Measurements from ENCODE around the gene CYP27C1. TPM values are rescaled to one million over a fixed set of nuclear protein-coding genes. Genes with fewer than 3 reads are reported as not detected.

The CYP27C1 gene
- polyA plus RNA-seq, 1 donor (not counting 4 experiments of a cell fraction or from before 2014, with no cell fraction given): 6.1 TPM

DNA sequence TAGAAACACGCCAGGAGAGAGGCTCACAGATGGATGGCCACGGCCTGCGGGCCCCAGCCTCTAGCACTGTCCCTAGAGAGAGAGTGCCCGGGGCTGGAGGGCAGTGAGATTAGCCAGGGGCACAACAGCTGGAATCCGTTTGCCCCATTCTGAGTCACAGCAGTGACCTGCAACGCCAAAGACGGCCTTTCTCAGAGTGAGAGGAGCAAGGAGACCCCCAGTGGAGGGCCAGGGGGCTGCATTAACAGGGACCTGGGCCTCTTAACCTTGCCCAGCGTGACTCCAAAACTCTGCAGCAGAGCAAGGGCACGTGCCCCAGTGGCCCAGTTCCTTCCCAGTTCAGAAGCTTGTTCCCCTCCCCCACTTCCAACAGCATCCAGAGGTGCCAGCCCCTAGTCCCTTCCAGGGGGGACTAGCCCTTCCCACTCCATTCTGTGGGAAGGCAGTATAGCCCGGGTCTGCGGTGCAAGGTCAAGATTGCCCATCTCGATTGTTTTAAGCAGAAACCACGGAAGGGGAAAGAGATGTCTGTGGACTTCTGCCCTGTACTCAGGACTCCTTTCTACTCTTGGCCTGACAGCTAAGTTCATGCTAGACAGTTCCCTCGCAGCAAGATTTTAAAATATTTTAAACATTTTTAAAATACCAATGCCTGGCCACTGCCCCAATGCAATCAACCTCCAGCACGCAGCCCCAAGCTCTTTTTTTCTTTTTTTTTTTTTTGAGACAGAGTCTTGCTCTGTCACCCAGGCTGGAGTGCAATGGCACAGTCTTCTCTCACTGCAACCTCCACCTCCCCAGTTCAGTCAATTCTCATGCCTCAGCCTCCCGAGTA lies 62.2 kb downstream of the CYP27C1 start:
- Histone ChIP-seq H3K4me3 (ENCODE audit: control insufficient read depth in 2 of 3, extremely low read depth in 1 of 3, insufficient read depth in 2 of 3, low read depth in 1 of 3, low read length in 3 of 3) (no peak overlapping the region), H4K20me1 (ENCODE audit: control insufficient read depth, extremely low read depth, insufficient read depth, low read length) (no peaks in the 10 kb centered on the region), H3K27ac (ENCODE audit: control insufficient read depth, insufficient read depth, low read length) (no peak overlapping the region), H3K4me1 (ENCODE audit: control insufficient read depth, extremely low read depth, insufficient read depth, low read length) (peaks cover 14% of the 10 kb centered on the region), H3K9me3 (ENCODE audit: control insufficient read depth, low read depth, low read length) (no peaks in the 10 kb centered on the region), H3K79me2 (ENCODE audit: control insufficient read depth, insufficient read depth, low read length) (no peaks in the 10 kb centered on the region), H3K9me1 (ENCODE audit: control insufficient read depth, extremely low read depth, insufficient read depth, low read length) (no peaks in the 10 kb centered on the region), H3K9ac (ENCODE audit: control insufficient read depth, extremely low read depth, insufficient read depth, low read length) (no peak overlapping the region), H3K27me3 (ENCODE audit: control insufficient read depth, extremely low read depth, insufficient read depth, low read length) (no peaks in the 10 kb centered on the region), H3K36me3 (ENCODE audit: control insufficient read depth in 2 of 2, extremely low read depth in 1 of 2, insufficient read depth in 2 of 2, low read length in 2 of 2) (no peaks in the 10 kb centered on the region), H3K4me2 (ENCODE audit: control insufficient read depth, extremely low read depth, insufficient read depth, low read depth, low read length) (no peak overlapping the region), H2AFZ (ENCODE audit: control insufficient read depth, low read length) (no peak overlapping the region)
- TF ChIP-seq, protein P1, sequence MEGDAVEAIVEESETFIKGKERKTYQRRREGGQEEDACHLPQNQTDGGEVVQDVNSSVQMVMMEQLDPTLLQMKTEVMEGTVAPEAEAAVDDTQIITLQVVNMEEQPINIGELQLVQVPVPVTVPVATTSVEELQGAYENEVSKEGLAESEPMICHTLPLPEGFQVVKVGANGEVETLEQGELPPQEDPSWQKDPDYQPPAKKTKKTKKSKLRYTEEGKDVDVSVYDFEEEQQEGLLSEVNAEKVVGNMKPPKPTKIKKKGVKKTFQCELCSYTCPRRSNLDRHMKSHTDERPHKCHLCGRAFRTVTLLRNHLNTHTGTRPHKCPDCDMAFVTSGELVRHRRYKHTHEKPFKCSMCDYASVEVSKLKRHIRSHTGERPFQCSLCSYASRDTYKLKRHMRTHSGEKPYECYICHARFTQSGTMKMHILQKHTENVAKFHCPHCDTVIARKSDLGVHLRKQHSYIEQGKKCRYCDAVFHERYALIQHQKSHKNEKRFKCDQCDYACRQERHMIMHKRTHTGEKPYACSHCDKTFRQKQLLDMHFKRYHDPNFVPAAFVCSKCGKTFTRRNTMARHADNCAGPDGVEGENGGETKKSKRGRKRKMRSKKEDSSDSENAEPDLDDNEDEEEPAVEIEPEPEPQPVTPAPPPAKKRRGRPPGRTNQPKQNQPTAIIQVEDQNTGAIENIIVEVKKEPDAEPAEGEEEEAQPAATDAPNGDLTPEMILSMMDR (optimal IDR thresholded peaks at IDR 0.05 in 1 of 3, IDR thresholded peaks at IDR 0.05 in 1 of 3, conservative IDR thresholded peaks at IDR 0.05 in 1 of 3; ENCODE audit: extremely low read depth in 1 of 3, insufficient read depth in 2 of 3, low read length in 3 of 3): no peak
- no peak for TF ChIP-seq EZH2 (IDR thresholded peaks at IDR 0.05; ENCODE audit: low read length)
- dilution Hi-C loops (cut with MboI; ENCODE audit: extremely low pct_ligation_motif_present, low sequenced_read_pairs): no loop called here
- no peak for DNase-seq (ENCODE audit: low read depth, low spot score)
- FAIRE-seq: no peak

DNA sequence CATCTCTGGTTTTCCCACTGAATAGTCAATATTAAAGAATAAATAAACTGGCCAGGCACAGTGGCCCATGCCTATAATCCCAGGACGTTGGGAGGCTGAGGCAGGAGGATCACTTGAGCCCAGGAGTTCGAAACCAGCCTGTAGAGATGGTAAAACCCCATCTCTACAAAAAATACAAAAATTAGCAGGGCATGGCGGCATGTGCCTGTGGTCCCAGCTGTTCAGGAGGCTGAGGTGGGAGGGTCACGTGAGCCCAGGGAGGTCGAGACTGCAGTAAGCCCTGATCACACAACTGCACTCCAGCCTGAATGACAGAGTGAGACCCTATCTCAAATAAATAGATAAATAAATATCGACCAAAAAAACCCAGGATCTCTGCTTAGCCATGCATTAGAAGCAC lies 63.0 kb downstream of the CYP27C1 start:
- no peak overlapping the region for H3K27ac ChIP-seq (ENCODE audit: control insufficient read depth, insufficient read depth, low read length)
- no peak for FAIRE-seq
- no peaks in the 10 kb centered on the region for H3K9me1 ChIP-seq (ENCODE audit: control insufficient read depth, extremely low read depth, insufficient read depth, low read length)
- no peaks in the 10 kb centered on the region for H3K36me3 ChIP-seq (ENCODE audit: control insufficient read depth in 2 of 2, extremely low read depth in 1 of 2, insufficient read depth in 2 of 2, low read length in 2 of 2)
- H4K20me1 ChIP-seq (ENCODE audit: control insufficient read depth, extremely low read depth, insufficient read depth, low read length): no peaks in the 10 kb centered on the region
- dilution Hi-C loops (cut with MboI; ENCODE audit: extremely low pct_ligation_motif_present, low sequenced_read_pairs): no loop called here
- H3K79me2 ChIP-seq (ENCODE audit: control insufficient read depth, insufficient read depth, low read length): no peaks in the 10 kb centered on the region
- no peak overlapping the region for H3K9ac ChIP-seq (ENCODE audit: control insufficient read depth, extremely low read depth, insufficient read depth, low read length)
- no peak overlapping the region for H2AFZ ChIP-seq (ENCODE audit: control insufficient read depth, low read length)
- H3K4me2 ChIP-seq (ENCODE audit: control insufficient read depth, extremely low read depth, insufficient read depth, low read depth, low read length): no peak overlapping the region
- no peaks in the 10 kb centered on the region for H3K27me3 ChIP-seq (ENCODE audit: control insufficient read depth, extremely low read depth, insufficient read depth, low read length)
- H3K4me3 ChIP-seq (ENCODE audit: control insufficient read depth in 2 of 3, extremely low read depth in 1 of 3, insufficient read depth in 2 of 3, low read depth in 1 of 3, low read length in 3 of 3): no peak overlapping the region
- H3K4me1 ChIP-seq (ENCODE audit: control insufficient read depth, extremely low read depth, insufficient read depth, low read length): peaks cover 14% of the 10 kb centered on the region
- DNase-seq (ENCODE audit: low read depth, low spot score): no peak
- H3K9me3 ChIP-seq (ENCODE audit: control insufficient read depth, low read depth, low read length): no peaks in the 10 kb centered on the region
- TF ChIP-seq, protein P1 (optimal IDR thresholded peaks at IDR 0.05 in 1 of 3, IDR thresholded peaks at IDR 0.05 in 1 of 3, conservative IDR thresholded peaks at IDR 0.05 in 1 of 3; ENCODE audit: extremely low read depth in 1 of 3, insufficient read depth in 2 of 3, low read length in 3 of 3): no peak
- TF ChIP-seq EZH2 (IDR thresholded peaks at IDR 0.05; ENCODE audit: low read length): no peak
